22Rv1 (cell line): ENCODE results near the gene APEH.

Source experiments
- H3K27ac ChIP-seq: fragments of 450-650 bp; 2 replicates; pipeline ENCODE4 v1.5.1; 2017
- CTCF ChIP-seq: fragments of 450-650 bp; IDR thresholded peaks from 2 replicates; pipeline ENCODE4 v1.5.1; 2017; ENCODE audit warnings: mild to moderate bottlenecking
- ZFX ChIP-seq: fragments of 450-650 bp; IDR thresholded peaks from 2 replicates; pipeline ENCODE4 v1.6.1; 2017; ENCODE audit warnings: antibody characterized with exemption, borderline replicate concordance

The APEH gene

DNA sequence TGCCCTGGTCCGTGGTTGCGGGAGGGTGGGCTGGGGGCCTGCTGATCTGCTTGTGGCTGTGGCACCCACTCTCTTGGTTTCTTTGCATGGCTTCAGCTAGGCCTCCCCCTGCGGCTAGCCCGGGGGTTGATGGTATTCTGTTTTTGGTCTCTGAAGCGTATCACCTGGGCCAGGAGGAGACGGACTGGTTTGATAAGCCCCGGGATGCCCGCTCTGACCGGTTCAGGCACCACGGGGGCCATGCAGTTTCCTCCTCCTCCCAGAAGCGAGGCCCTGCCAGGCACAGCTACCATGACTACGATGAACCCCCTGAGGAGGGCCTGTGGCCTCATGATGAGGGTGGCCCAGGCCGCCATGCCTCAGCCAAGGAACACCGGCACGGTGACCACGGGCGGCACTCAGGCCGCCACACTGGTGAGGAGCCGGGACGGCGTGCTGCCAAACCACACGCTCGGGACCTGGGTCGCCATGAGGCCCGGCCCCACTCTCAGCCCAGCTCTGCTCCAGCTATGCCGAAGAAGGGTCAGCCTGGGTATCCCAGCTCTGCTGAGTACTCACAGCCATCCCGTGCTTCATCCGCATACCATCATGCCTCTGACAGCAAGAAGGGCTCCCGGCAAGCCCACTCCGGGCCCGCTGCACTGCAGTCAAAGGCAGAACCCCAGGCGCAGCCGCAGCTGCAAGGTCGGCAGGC is 11.3 kb upstream of the APEH start:
- no peak overlapping the region for H3K27ac ChIP-seq
- TF ChIP-seq ZFX (no peak), CTCF (no peak)

DNA sequence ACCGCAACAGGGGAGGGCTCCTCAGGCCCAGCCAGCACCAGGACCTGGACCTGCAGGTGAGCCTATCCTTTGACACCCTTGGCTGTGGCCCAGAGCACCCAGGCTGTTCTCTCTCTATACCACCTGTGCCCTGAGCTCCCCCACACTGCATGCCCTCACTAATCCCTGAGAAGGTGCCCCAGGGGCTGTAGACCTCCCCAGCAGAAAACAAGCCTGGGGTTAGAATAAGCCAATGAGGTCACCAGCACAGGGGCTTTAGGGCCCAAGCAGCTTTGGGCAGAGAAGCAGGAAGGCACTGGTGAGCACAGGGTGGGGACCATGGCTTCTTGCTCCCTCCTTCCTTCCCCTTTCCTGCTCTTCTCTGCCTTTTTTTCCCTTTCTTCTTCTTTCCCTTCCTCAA is 10.3 kb upstream of the APEH start:
- no peak overlapping the region for H3K27ac ChIP-seq
- TF ChIP-seq CTCF = no peak
- TF ChIP-seq ZFX = no peak

GRCh38 chr3:49664300-49664699 is 9.9 kb upstream of the APEH start:
- TF ChIP-seq CTCF = no peak
- TF ChIP-seq ZFX = no peak
- no peak overlapping the region for H3K27ac ChIP-seq

DNA sequence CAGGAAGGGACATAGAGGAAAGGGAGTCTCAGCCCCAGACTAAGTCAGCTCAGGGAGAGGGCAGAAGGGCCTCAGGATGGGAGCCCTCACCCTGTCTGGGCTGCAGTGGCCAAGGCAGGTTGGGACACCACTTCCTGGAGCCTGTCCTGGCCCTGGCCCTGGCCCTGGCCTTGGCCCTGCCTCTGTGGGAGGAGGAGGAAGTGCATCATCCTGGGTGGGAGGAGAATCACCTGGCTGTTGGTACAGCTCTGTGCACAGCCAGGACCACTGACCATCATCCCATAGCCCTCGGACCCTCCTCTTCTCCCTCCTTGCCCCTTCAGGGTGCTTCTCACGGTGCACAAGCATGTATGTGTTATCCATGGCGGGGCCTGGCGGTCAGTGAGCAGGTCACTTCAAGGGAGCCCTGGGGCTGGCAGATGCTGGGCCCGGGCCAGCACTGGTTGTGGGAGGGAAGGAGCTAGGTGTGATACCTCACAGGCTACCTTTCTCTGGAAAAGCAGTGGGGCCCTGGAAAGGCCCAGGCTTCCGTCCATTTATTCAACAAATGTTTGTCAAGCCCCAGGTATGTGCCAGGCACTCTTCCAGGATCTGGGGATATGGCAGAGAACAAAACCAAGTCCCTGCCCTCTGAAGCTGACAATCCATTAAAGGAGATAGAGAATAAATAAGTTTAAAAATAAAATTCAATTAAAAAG is 8.2 kb upstream of the APEH start:
- TF ChIP-seq CTCF (no peak), ZFX (no peak)
- peak overlapping the region; percentile 4; the same call in 1 of the 2 replicates for H3K27ac ChIP-seq

DNA sequence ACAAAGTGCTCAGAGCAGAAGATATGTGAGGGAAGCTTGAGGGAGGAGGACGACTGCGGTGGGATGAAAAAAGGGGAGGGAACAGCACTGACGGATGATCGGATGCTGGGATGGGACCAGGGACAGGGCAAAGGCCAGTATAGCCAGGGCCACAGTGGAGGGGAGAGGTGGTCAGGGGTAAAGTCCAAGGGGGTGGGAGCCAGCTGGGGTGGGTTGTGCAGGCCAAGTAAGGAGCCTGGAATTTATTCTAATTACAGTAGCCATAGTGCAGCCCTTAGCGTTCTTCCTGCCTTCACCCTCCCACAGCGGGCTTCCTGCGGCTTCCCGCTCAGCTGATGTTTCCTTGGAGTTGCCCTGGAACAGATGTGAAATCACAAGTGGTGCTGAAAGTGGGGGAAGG is 7.6 kb upstream of the APEH start:
- TF ChIP-seq CTCF = no peak
- TF ChIP-seq ZFX = no peak

DNA sequence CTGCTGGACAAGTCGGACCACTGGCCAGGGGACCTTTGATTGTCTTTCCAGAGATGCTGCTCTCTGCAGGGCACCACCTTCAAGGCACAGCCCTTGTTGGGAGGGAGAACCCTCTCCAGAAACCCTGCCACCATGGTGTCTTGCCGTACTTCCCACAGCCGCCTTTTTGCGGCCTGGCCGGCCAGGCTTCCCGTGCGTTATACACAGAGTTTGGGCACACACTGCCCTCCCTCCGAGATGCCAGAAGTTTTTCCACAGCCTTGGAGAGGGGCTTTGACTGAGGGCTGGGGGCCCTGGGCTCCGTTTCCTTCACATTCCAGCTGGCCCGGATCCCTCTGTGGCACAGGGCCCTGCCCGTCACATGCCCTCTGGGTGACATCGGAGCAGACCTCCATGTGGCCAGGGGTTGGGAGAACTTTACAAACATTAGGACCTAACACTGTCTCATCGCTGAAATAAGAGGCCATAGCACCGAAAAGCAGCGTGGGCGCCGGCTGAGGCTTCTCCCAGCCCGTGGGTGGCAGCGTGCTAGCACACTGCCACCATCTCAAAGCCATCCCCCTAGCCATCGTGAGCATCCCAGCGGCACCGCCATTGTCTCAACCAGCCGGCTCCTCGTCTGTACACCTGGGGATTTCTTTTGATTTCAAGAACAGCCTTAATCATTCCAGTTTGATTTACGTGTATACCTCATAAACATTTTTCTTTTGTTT is 6.3 kb upstream of the APEH start:
- no peak overlapping the region for H3K27ac ChIP-seq
- TF ChIP-seq CTCF (no peak), ZFX (no peak)

More for the DNA sequence above, 7.6 kb upstream of the APEH start:
- peak overlapping the region; percentile 4; the same call in 1 of the 2 replicates for H3K27ac ChIP-seq

DNA sequence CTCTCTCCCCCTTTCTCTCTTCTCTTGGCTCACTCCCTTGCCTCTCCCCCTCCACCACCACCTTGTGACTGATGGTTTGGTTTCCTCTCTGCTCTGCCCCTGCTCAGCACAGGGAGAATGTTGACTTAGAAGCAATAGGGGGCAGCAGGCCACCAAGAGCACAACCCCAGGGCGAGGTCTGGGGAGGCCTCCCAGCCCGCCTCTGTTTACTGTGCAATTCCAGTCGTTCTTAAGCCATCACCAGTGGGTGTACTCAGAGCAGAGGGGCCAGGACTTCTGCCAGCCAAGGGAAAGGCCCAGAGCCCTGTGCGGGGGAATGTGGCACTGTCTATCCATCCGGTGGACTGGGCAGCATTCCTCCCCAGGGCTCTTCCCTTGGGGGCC is 5.7 kb upstream of the APEH start:
- TF ChIP-seq CTCF = no peak
- no peak for TF ChIP-seq ZFX
- no peak overlapping the region for H3K27ac ChIP-seq
